AG04450 (cell line): ENCODE measurements around the gene PLPPR4. TPM values are rescaled to one million over a fixed set of nuclear protein-coding genes. Genes with fewer than 3 reads are reported as not detected.
"Not testable (repeated sequence)": the region's sequence is repeated elsewhere in the genome, so short reads cannot be mapped to it uniquely, and the experiment has no call there.

ENCODE experiments used
- CTCF ChIA-PET: fragments of 300-600, 350-600 bp; formaldehyde crosslinking; extraction: SDS; loops from one replicate; lab custom pipeline; 2022; ENCODE audit warnings: antibody characterized with exemption, inconsistent platforms; lab: Charles Lee
- POLR2A ChIA-PET: fragments of 350-600 bp; formaldehyde crosslinking; extraction: SDS; loops from one replicate; lab custom pipeline; 2021; ENCODE audit warnings: antibody characterized with exemption, inconsistent platforms; lab: Yijun Ruan, JAX
- DNase-seq: peaks from one replicate; pipeline ENCODE4 v3.0.0-alpha.2; 2011; ENCODE audit warnings: low read depth, low spot score
- H3K27ac ChIP-seq: one replicate; pipeline ENCODE4 v1.5.1; 2012; ENCODE audit warnings: low read depth, low read length, control low read depth
- H3K27me3 ChIP-seq: one replicate; pipeline ENCODE4 v1.6.0; 2012; ENCODE audit warnings: low read length; ENCODE audit not compliant: control insufficient read depth, insufficient read depth
- H3K4me3 ChIP-seq: 2 replicates; pipeline ENCODE4 v1.5.1; 2011; ENCODE audit warnings: mild to moderate bottlenecking, low read depth, low read length, control low read depth
- H3K9me3 ChIP-seq: 2 replicates; pipeline ENCODE4 v1.5.1; 2012; ENCODE audit warnings: low read length; ENCODE audit not compliant: control insufficient read depth, insufficient read depth
- CTCF ChIP-seq: IDR thresholded peaks from 2 replicates; pipeline ENCODE4 v1.5.1; 2011; ENCODE audit warnings: low read depth, low read length, control low read depth, inconsistent platforms
- polyA plus RNA-seq: library from polyadenylated mRNA; depleted of rRNA; stranded (reverse); fragments of >200 nt; gene quantifications from 2 replicates; pipeline ENCODE4 v1.2.3, GENCODE V29; 2011

PLPPR4 gene
- polyA plus RNA-seq, 1 experiment, result 5.9 TPM

GRCh38 chr1:99246152-99246551, 18.1 kb upstream of the PLPPR4 start:
- no peak for DNase-seq
- no peak overlapping the region for H3K4me3 ChIP-seq
- ChIA-PET CTCF (no interaction called here), POLR2A (no interaction called here)
- H3K9me3 ChIP-seq, result no peaks in the 10 kb centered on the region
- H3K27ac ChIP-seq, result no peak overlapping the region
- TF ChIP-seq CTCF, result no peak
- H3K27me3 ChIP-seq, result no peaks in the 10 kb centered on the region

GRCh38 chr1:99247199-99247598, 17.1 kb upstream of the PLPPR4 start:
- CTCF ChIA-PET, result no interaction called here
- no peak for TF ChIP-seq CTCF
- Histone ChIP-seq H3K27ac (no peak overlapping the region), H3K9me3 (no peaks in the 10 kb centered on the region), H3K4me3 (no peak overlapping the region), H3K27me3 (no peaks in the 10 kb centered on the region)
- DNase-seq, result no peak
- POLR2A ChIA-PET, result no interaction called here

- H3K27ac ChIP-seq, result no peak overlapping the region
- H3K27me3 ChIP-seq, result no peaks in the 10 kb centered on the region
- no peaks in the 10 kb centered on the region for H3K9me3 ChIP-seq
- ChIA-PET CTCF (no interaction called here), POLR2A (no interaction called here)
- no peak for TF ChIP-seq CTCF
- H3K4me3 ChIP-seq, result no peak overlapping the region
- DNase-seq, result no peak
These were observed 13.6 kb upstream of the PLPPR4 start for GRCh38 chr1:99250728-99251127.

- Histone ChIP-seq H3K9me3 (no peaks in the 10 kb centered on the region), H3K27ac (no peak overlapping the region), H3K27me3 (no peaks in the 10 kb centered on the region), H3K4me3 (no peak overlapping the region)
- POLR2A ChIA-PET, result no interaction called here
- CTCF ChIA-PET, result no interaction called here
- no peak for DNase-seq
- no peak for TF ChIP-seq CTCF
These were observed 13.0 kb upstream of the PLPPR4 start for GRCh38 chr1:99251308-99251707.

GRCh38 chr1:99252630-99253029, 11.7 kb upstream of the PLPPR4 start:
- no peak for DNase-seq
- no peak overlapping the region for H3K4me3 ChIP-seq
- TF ChIP-seq CTCF, result no peak
- ChIA-PET POLR2A (no interaction called here), CTCF (no interaction called here)
- peaks cover 3% of the 10 kb centered on the region for H3K27me3 ChIP-seq
- no peak overlapping the region for H3K27ac ChIP-seq
- H3K9me3 ChIP-seq, result no peaks in the 10 kb centered on the region

- H3K27me3 ChIP-seq, H3K9me3 ChIP-seq, H3K27ac ChIP-seq, H3K4me3 ChIP-seq, POLR2A ChIA-PET, DNase-seq: not testable (repeated sequence)
- CTCF ChIA-PET, result interaction anchor here (1.7 kb wide), 1 partner anchor 80 kb away, joined by 4 read pairs; no protein-coding TSS in a partner anchor
These were observed 3.9 kb upstream of the PLPPR4 start for GRCh38 chr1:99260402-99260801.
